ENCODE data around the gene MRPL51. TPM values are rescaled to one million over a fixed set of nuclear protein-coding genes. Genes with fewer than 3 reads are reported as not detected.

The MRPL51 gene
- total and polyA plus RNA-seq, 2 of the 8 experiments (the other 6 are each of a cell fraction or from before 2014, with no cell fraction given), result 119 to 331 TPM

DNA sequence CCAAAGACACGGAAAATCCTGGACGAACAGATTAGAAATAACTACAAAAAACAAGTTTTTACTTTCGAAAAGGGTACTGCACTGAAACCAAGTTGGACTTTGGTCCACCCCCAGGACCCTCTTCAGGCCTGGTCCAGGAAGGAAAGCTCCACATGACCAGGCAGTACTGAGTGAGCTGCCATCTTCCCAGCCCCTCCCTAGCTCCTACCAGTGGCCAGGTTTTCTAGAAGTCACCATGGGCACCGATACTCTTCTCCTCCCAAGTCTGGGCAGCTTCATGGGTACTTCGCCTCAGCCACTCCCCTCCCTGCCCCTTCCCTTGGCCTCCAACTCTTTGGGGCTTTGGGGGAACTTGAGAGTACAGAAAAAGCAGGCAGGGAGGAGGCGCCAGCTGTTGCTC is 29.2 kb downstream of the MRPL51 start:
- 85% methylated on average over 6 of the region's 6 CpGs; no CpG with 5 or more reads in 1 of the 2 experiments for WGBS, 2 experiments (ENCODE audit: extremely low coverage in 1 of 2, insufficient coverage in 1 of 2, insufficient read length in 1 of 2, insufficient replicate concordance in 2 of 2, low coverage in 1 of 2, low lambda C conversion rate in 2 of 2, missing lambda C conversion rate in 1 of 2)
- no peak overlapping the region for H2BK12ac ChIP-seq (ENCODE audit: low read depth, low read length)
- CTCF ChIA-PET (ENCODE audit: partially characterized antibody), result interaction anchor here (0.6 to 10.5 kb wide), 15 partner anchors 10 to 179 kb away, joined by 3 to 202 read pairs (median 3); partner anchors contain the start of gene CD27
- no peak overlapping the region for H2BK120ac ChIP-seq (replicated peaks; ENCODE audit: low read depth, low read length)
- no peak overlapping the region for H3K18ac ChIP-seq (ENCODE audit: extremely low read depth, low read length)
- H3K9ac ChIP-seq (replicated peaks in 1 of 4; ENCODE audit: extremely low read depth in 1 of 4, low read depth in 3 of 4, low read length in 3 of 4), result no peak overlapping the region
- no peak overlapping the region for H4K8ac ChIP-seq (ENCODE audit: extremely low read depth, insufficient read depth, low read length)
- no peak overlapping the region for H2BK15ac ChIP-seq (ENCODE audit: low read length)
- no peak for DNase-seq (ENCODE audit: low read depth in 1 of 2, low spot score in 2 of 2)
- no peaks in the 10 kb centered on the region for H3K23me2 ChIP-seq (ENCODE audit: low read depth, low read length)
- no peak overlapping the region for H4K91ac ChIP-seq (replicated peaks; ENCODE audit: insufficient read length, low read length)
- H2AK5ac ChIP-seq (ENCODE audit: low read depth, low read length), result no peak overlapping the region
- no peak overlapping the region for H4K5ac ChIP-seq (ENCODE audit: insufficient read length, low read depth, low read length)
- no peaks in the 10 kb centered on the region for H3K27me3 ChIP-seq (replicated peaks in 1 of 4; ENCODE audit: control insufficient read depth in 3 of 4, extremely low read depth in 1 of 4, insufficient read depth in 3 of 4, low read length in 3 of 4)
- no peak overlapping the region for H3K56ac ChIP-seq (replicated peaks; ENCODE audit: insufficient read length, low read depth, low read length)
- POLR2A ChIA-PET (ENCODE audit: partially characterized antibody), result interaction anchor here (0.9 to 3.9 kb wide), 4 partner anchors 11 to 88 kb away, joined by 3 to 34 read pairs (median 11); partner anchors contain the start of genes SCNN1A and TAPBPL
- TF ChIP-seq CBX8 (IDR thresholded peaks at IDR 0.05; ENCODE audit: borderline replicate concordance, low read depth, low read length) (no peak), POU5F1 (IDR thresholded peaks at IDR 0.05; ENCODE audit: low read depth, low read length) (no peak), PHF8 (conservative IDR thresholded peaks at IDR 0.05; ENCODE audit: low read depth, low read length) (no peak), YY1 (IDR thresholded peaks at IDR 0.05; ENCODE audit: low read depth, low read length) (no peak), TBP (IDR thresholded peaks at IDR 0.05; ENCODE audit: low read depth, low read length) (no peak), SP2 (IDR thresholded peaks at IDR 0.05; ENCODE audit: low read length) (no peak), ATF3 (IDR thresholded peaks at IDR 0.05; ENCODE audit: insufficient read depth, low read depth, low read length) (no peak), SP1 (IDR thresholded peaks at IDR 0.05; ENCODE audit: low read depth, low read length) (no peak), NRF1 (IDR thresholded peaks at IDR 0.05; ENCODE audit: low read depth, low read length) (no peak), POLR2A (IDR thresholded peaks at IDR 0.05; ENCODE audit: control extremely low read depth in 1 of 2, low read depth in 2 of 2, low read length in 2 of 2) (no peak), RXRA (IDR thresholded peaks at IDR 0.05; ENCODE audit: insufficient read depth, low read depth, low read length) (no peak)
- H3K4me2 ChIP-seq (ENCODE audit: insufficient read depth in 1 of 2, low read depth in 2 of 2, low read length in 2 of 2), result no peak overlapping the region
- H2AFZ ChIP-seq (ENCODE audit: low read length), result no peak overlapping the region
- 0 out of 4 replicates have a peak, but pooled peaks cover 0 to 5% of the 10 kb centered on the region in 2 experiments for H3K79me2 ChIP-seq (ENCODE audit: control insufficient read depth in 1 of 2, insufficient read depth in 2 of 2, low read length in 2 of 2)
- H2BK5ac ChIP-seq (ENCODE audit: low read depth, low read length), result no peak overlapping the region
- FAIRE-seq, result no peak
- peaks cover 5 to 40% (median 26%) of the 10 kb centered on the region in 4 experiments for H3K36me3 ChIP-seq (ENCODE audit: control insufficient read depth in 2 of 4, insufficient read depth in 4 of 4, low read length in 3 of 4)
- no peak overlapping the region for H2BK20ac ChIP-seq (ENCODE audit: low read length)
- H3K14ac ChIP-seq (ENCODE audit: insufficient read length), result no peak overlapping the region
- H3K27ac ChIP-seq (ENCODE audit: low read depth, low read length), result no peak overlapping the region
- no peak overlapping the region for H3K4me3 ChIP-seq (ENCODE audit: extremely low read depth in 1 of 4, insufficient read depth in 2 of 4, low read depth in 3 of 4, low read length in 4 of 4)
- peaks cover 0 to 4% of the 10 kb centered on the region in 2 experiments for H4K20me1 ChIP-seq (replicated peaks in 1 of 2; ENCODE audit: control insufficient read depth in 1 of 2, insufficient read depth in 2 of 2, low read length in 2 of 2)
- H3K4me1 ChIP-seq (replicated peaks in 1 of 4; ENCODE audit: control insufficient read depth in 3 of 4, insufficient read depth in 4 of 4, low read length in 3 of 4), result no peaks in the 10 kb centered on the region
- no peak overlapping the region for H3K4ac ChIP-seq (replicated peaks; ENCODE audit: insufficient read length, low read depth, low read length)
- H3K23ac ChIP-seq (ENCODE audit: insufficient read length), result no peak overlapping the region
- H3K9me3 ChIP-seq (ENCODE audit: insufficient read depth in 2 of 2, low read depth in 1 of 2, low read length in 1 of 2), result no peaks in the 10 kb centered on the region
- no peaks in the 10 kb centered on the region for H3K79me1 ChIP-seq (ENCODE audit: low read depth, low read length)

Measured in H1 (cell line).